HG03196 (cell line): ENCODE measurements around the gene ING5.

Source experiments
- ATAC-seq: cut with Tn5 transposase; IDR thresholded peaks from one replicate; pipeline ENCODE4 v1.9.1; 2021; ENCODE audit not compliant: unreplicated experiment

Gene ING5

DNA sequence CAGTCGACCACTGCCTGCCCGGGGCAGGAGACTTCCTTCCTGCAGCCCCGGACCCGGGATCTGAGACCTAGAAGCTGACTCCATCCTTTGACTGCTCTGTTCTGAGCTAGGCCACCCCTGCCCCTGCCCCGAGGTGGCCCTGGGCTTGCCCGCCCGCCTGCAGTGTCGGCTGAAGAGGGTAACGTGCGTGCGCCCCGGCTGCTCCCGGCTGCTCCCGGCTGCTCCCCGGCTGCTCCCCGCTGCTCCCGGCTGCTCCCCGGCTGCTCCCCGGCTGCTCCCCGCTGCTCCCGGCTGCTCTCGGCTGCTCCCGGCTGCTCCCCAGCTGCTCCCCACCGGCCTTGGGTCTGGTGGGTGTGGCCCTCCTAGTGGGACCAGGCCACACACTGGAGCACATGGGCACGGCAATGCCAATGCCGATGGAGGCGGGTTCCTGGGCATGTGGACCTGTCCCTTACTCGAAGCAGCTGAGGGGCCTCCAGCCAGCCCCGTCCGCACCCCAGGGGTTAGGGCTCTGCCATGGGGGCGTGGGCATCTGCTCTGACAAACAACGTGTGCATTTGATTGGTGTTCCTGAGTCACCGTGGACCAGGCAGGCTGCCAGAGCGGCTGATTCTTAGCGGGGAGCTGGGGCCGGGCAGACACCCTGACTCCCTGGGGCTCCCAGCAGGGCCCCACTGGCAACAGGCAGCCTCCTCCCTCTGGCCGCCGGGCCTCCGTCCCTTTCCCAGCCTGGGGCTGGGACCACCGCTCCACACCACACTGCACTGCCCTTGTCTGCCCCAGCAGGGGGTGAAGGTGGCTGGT, 72.8 kb downstream of the ING5 start:
- no peak for ATAC-seq

DNA sequence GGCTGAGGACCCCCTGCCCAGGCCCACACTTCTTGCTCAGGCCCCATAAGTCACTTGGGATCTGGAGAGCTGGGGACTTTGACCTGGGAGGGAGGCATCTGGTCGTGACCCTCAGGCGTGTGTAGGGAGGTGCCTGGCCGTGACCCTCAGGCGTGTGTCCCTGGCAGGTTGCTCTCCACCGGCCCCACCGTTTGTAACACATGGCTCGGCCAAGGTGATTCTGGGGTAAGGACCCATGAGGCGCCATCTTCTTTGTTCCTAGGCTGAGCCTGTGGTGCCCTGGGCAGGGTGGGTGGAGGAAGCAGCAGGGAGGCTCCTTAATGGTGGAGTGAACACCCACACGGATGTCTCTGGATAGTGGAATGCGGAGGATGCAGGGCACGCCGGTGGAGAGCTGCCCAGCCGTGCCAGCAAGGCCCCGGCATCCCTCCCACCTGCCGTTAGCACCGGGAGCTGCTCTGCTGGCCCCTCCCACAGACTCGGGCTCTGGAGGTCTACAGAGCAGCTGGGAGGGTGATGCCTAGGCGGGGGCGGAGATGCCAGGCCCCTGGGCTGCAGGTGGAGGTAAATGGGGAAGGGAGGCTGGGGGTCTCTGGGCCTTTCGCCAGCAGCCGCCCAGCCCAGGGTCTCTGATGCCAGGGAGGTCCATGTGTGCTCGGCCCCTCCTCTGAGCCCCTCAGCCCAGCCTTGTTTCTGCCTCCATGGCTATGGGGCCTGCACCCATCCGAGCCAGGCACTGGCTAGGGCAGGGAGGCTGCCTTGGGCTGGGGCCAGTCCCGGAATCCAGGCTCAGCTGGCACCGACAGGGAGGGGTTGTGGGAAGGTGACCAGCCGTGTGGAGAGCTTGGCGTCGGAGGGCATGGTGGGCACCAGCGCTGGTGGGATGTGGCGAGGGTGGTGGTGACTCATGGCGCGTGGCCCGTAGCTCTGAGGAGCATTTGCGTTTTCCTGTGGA, 73.7 kb downstream of the ING5 start:
- ATAC-seq = no peak

DNA sequence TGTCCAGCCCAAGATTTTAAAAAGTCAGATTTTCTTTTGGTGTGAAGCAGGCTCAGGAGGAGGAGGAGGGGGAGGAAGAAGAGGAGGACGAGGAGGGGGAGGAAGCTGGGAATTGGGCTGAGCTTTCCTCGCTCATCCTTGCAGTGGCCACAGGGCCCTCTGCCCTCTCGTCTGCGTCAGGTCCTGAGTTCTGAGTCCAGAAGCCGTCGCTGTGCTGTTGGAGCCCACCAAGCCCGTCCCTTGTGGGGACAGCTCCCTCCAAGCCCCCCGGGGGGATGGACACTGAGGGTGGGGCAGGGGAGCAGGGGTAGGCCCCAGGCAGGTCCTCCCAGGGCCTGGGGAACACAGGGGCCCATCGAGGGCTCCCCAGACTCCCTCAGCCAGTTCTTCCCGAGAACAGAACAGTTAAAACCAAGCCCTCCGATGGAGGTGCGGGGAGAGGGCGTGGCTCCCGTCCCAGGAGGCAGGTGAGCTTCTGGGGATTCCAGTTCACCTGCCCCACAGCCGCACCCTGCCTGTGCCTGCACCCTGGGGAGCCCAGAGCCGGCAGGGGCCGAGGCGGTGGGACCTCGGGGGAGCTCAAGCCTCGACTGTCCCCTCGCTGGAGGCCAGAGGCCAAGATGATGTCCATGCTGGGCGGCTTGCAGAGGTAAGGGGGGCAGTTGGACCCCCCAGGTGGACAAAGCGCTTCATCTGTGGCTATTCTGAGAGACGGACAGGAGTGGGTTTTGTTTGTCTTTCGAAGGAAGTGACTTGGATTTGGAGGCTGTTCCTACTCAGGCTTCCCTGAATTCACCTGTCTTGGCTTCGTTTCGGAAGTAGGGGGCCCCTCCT, 74.7 kb downstream of the ING5 start, which contains the start of gene GAL3ST2:
TSS of gene GAL3ST2 (plus strand) at position 487 of the 834 bp plus-strand sequence. CDS start at position 621, 134 bp downstream.
- ATAC-seq = no peak

DNA sequence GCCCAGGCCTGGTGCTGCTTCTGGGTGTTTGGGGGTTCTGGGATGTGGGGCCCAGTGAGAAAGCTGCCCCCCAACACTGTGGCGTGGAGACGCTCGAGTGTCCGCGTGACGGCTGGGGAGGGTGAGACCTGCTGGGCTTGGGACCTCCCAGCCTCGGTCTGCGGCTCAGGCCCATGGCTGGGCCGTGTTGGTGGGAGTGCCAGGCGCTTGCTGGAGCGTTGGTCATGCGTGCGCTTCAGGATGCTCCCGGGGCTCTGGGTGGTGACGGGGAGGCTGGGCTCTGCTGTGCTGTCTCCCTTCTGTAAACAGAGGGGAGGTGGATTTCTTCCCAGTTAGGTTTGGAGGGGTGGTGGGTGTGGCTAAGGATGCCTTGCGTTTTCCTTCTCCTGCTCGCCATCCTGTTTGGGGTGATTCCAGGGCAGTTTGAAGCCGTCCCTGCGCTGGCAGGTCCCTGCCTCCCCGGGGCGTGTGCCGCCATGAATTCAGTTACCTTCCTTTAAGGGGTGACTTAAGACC, 75.4 kb downstream of the ING5 start:
- no peak for ATAC-seq

DNA sequence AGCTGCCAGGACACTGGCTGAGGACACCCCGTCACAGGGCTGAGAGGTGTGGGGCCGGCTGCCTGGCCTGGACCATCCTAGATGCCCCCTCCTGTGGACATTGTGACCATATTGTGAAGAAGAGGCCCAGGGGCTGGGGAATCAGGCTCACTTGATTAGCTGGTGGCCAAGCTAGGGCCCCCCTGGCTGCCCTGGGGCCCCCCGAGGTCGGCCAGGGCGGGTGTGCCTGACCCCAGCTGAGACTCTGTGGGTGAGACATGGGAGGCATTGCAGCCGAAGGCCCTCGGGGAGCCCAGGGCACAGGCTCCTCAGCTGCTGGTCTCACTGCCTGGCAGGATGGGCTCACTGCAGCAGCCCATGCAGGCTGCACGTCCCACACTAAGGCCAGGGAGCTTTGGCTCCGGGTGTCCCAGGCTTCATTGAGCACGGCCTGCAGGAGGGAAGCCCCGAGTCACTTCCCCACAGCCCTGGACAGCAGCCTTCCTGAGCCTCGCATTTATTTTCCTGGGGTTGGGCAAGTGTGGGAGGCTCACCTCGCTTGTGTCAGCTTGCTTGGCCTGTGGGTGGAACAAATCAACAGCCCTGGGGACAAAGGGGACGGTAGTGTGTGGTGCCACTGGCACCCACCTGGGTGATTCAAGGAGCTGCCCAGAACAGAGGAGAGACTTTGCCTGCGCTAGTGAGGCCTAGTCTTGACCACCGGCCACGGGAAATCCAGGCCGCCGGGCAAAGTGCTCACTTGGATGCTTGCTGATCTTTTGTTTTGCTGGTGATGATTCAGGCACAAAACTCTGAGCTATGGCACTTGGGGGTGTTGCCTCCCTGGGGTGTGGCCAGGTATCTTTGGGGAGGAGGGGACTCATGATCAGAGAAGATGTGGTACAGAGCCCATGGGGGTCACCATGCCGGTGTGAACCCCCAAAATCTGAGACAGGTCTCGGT, 76.1 kb downstream of the ING5 start:
- ATAC-seq = no peak
